ENCODE data around the gene ANKH.

Gene ANKH

DNA sequence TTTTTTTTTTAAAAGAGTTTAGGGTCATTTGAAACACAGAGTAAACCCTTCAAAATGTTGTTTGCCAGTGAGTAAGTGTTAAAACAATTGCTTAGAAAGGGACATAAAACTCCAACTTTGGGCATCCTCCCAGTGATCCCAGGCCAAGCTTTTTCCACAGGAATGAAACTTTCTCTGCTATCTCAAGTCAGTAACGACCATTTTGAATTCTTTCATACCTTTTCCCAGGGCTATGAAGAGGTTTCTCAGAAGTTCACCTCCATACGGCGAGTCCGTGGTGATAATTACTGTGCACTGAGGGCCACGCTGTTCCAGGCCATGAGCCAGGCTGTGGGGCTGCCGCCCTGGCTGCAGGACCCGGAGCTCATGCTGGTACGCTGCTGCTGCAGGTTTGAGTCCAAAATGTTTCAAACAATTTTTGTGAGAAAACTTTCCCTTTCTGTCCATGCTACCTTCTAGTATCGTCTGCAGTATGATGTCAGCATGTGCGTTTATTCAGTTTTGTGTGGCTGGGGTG is 190.3 kb downstream of the ANKH start:
- TF ChIP-seq ZBTB7A (IDR thresholded peaks at IDR 0.05; ENCODE audit: low read depth), result no peak
- TF ChIP-seq TAF1 (IDR thresholded peaks at IDR 0.05; ENCODE audit: low read depth), result no peak
- TF ChIP-seq YY1 (IDR thresholded peaks at IDR 0.05; ENCODE audit: low read depth), result no peak
- TF ChIP-seq, protein P1, sequence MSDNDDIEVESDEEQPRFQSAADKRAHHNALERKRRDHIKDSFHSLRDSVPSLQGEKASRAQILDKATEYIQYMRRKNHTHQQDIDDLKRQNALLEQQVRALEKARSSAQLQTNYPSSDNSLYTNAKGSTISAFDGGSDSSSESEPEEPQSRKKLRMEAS (IDR thresholded peaks at IDR 0.05), result no peak
- TF ChIP-seq TCF12 (IDR thresholded peaks at IDR 0.05; ENCODE audit: low read depth), result no peak

DNA sequence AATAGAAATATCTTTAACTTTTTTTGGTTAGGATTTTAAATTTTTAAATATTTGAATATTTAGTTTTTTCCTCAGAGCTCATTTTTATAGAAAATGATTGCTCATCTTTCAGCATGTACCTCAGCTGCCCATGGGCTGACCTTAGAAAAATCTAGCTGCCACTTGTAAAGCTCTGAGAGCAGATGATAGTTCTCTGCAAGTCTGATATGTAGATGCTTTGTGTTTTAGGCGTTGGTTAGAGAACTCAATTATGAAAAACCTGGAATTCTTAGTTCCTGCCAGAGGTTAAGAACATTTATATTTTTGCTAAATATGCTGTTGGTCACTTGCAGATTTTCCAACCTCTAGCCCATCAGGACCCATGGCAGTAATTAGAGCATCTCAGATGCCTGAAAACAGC is 192.0 kb downstream of the ANKH start:
- no peak for TF ChIP-seq CREB1 (IDR thresholded peaks at IDR 0.05; ENCODE audit: low read depth)
- TF ChIP-seq, protein P1 (IDR thresholded peaks at IDR 0.05), result no peak

DNA sequence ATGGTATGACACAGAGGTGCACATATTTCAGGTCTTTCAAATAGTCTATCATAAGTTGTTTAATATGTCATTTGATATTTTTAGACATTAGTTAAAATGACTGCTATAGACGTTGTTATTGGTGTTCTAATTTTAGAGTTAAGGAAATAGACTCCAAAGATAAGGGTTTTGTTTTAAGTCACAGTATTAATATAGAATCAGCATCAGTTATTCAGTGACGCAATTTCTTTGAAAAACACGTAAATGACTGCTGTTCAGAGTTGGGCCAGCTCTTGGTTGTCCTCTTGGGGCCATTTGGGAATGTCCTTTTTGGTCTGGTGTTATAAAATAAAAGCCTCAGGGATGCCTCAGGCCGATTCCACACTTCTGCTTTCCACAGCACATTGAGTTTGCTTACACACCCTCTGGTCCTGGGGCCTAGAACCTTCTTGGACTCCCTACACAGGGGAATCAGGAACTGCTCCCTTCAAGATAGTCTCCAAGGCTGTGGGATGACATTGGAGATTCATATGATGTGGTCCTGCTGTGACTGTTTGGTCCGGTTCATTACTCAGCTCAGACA is 192.7 kb downstream of the ANKH start:
- TF ChIP-seq TEAD4 (IDR thresholded peaks at IDR 0.05), result no peak
- no peak for TF ChIP-seq CEBPB (IDR thresholded peaks at IDR 0.05)
- TF ChIP-seq, protein P2, sequence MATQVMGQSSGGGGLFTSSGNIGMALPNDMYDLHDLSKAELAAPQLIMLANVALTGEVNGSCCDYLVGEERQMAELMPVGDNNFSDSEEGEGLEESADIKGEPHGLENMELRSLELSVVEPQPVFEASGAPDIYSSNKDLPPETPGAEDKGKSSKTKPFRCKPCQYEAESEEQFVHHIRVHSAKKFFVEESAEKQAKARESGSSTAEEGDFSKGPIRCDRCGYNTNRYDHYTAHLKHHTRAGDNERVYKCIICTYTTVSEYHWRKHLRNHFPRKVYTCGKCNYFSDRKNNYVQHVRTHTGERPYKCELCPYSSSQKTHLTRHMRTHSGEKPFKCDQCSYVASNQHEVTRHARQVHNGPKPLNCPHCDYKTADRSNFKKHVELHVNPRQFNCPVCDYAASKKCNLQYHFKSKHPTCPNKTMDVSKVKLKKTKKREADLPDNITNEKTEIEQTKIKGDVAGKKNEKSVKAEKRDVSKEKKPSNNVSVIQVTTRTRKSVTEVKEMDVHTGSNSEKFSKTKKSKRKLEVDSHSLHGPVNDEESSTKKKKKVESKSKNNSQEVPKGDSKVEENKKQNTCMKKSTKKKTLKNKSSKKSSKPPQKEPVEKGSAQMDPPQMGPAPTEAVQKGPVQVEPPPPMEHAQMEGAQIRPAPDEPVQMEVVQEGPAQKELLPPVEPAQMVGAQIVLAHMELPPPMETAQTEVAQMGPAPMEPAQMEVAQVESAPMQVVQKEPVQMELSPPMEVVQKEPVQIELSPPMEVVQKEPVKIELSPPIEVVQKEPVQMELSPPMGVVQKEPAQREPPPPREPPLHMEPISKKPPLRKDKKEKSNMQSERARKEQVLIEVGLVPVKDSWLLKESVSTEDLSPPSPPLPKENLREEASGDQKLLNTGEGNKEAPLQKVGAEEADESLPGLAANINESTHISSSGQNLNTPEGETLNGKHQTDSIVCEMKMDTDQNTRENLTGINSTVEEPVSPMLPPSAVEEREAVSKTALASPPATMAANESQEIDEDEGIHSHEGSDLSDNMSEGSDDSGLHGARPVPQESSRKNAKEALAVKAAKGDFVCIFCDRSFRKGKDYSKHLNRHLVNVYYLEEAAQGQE (IDR thresholded peaks at IDR 0.05; ENCODE audit: low read depth), result no peak
- TF ChIP-seq, protein P3, sequence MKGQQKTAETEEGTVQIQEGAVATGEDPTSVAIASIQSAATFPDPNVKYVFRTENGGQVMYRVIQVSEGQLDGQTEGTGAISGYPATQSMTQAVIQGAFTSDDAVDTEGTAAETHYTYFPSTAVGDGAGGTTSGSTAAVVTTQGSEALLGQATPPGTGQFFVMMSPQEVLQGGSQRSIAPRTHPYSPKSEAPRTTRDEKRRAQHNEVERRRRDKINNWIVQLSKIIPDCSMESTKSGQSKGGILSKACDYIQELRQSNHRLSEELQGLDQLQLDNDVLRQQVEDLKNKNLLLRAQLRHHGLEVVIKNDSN (IDR thresholded peaks at IDR 0.05), result no peak
- TF ChIP-seq TAF1 (IDR thresholded peaks at IDR 0.05; ENCODE audit: low read depth), result no peak
- TF ChIP-seq, protein P1 (IDR thresholded peaks at IDR 0.05), result no peak
- TF ChIP-seq EP300 (IDR thresholded peaks at IDR 0.05; ENCODE audit: borderline replicate concordance), result no peak
- no peak for TF ChIP-seq NFIC (IDR thresholded peaks at IDR 0.05)
- TF ChIP-seq YY1 (IDR thresholded peaks at IDR 0.05; ENCODE audit: low read depth), result no peak
- TF ChIP-seq RAD21 (IDR thresholded peaks at IDR 0.05; ENCODE audit: low read depth), result no peak
- TF ChIP-seq TCF12 (IDR thresholded peaks at IDR 0.05; ENCODE audit: low read depth), result no peak
- no peak for TF ChIP-seq ZBTB7A (IDR thresholded peaks at IDR 0.05; ENCODE audit: low read depth)
- no peak for TF ChIP-seq EGR1 (IDR thresholded peaks at IDR 0.05)
- TF ChIP-seq CREB1 (IDR thresholded peaks at IDR 0.05; ENCODE audit: low read depth), result no peak
- TF ChIP-seq FOXM1 (IDR thresholded peaks at IDR 0.05; ENCODE audit: borderline replicate concordance, low read depth), result no peak

DNA sequence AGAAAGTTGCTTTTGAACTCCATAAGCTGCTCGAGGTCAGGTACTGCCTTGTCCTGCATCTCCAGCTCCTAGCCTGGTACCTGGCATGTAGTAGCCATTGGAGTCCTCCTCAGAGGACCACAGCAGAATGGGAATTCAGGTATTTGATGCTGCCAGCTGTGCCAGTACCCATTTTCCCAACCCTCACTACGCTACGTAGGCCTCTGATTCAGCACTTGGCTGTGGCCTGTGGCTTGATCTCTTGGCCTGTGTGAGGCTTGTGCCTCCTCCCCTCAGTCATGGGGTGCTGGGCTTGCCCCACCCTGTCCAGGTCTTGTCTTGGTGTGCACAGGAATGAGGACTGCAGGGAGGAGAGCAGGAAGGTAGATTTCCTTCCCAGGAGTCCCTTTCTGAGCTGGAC is 195.3 kb downstream of the ANKH start:
- TF ChIP-seq EGR1 (IDR thresholded peaks at IDR 0.05), result no peak
- TF ChIP-seq, protein P1 (IDR thresholded peaks at IDR 0.05), result no peak
- TF ChIP-seq, protein P3 (IDR thresholded peaks at IDR 0.05), result no peak
- TF ChIP-seq EP300 (IDR thresholded peaks at IDR 0.05; ENCODE audit: borderline replicate concordance), result no peak
- no peak for TF ChIP-seq YY1 (IDR thresholded peaks at IDR 0.05; ENCODE audit: low read depth)
- TF ChIP-seq FOXM1 (IDR thresholded peaks at IDR 0.05; ENCODE audit: borderline replicate concordance, low read depth), result no peak
- TF ChIP-seq NFIC (IDR thresholded peaks at IDR 0.05), result no peak

DNA sequence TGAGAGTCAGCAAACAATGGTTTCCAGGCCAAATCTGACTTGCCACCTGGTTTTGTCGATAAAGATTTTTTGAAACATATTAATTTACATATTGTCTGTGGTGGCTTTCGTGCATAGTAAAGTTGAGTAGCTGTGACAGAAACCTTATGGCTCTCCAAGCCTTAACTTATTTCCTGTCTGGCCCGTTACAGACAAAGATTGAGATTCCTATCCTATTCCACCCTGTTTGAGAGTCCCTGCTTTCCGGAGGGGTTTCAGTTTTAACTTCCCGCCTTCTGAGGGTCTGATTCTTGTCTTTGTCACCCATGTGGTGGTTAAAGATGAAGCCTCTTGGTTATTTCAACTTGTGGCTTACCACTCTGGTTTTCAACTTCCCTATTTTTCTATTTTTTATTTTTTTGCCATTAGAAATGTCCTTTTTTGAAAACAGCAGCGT is 195.7 kb downstream of the ANKH start:
- TF ChIP-seq TEAD4 (IDR thresholded peaks at IDR 0.05) (no peak), EP300 (IDR thresholded peaks at IDR 0.05; ENCODE audit: borderline replicate concordance) (no peak), TAF1 (IDR thresholded peaks at IDR 0.05; ENCODE audit: low read depth) (no peak), YY1 (IDR thresholded peaks at IDR 0.05; ENCODE audit: low read depth) (no peak), NFIC (IDR thresholded peaks at IDR 0.05) (no peak), RAD21 (IDR thresholded peaks at IDR 0.05; ENCODE audit: low read depth) (no peak)
- TF ChIP-seq, protein P3 (IDR thresholded peaks at IDR 0.05), result no peak
- TF ChIP-seq, protein P1 (IDR thresholded peaks at IDR 0.05), result no peak

DNA sequence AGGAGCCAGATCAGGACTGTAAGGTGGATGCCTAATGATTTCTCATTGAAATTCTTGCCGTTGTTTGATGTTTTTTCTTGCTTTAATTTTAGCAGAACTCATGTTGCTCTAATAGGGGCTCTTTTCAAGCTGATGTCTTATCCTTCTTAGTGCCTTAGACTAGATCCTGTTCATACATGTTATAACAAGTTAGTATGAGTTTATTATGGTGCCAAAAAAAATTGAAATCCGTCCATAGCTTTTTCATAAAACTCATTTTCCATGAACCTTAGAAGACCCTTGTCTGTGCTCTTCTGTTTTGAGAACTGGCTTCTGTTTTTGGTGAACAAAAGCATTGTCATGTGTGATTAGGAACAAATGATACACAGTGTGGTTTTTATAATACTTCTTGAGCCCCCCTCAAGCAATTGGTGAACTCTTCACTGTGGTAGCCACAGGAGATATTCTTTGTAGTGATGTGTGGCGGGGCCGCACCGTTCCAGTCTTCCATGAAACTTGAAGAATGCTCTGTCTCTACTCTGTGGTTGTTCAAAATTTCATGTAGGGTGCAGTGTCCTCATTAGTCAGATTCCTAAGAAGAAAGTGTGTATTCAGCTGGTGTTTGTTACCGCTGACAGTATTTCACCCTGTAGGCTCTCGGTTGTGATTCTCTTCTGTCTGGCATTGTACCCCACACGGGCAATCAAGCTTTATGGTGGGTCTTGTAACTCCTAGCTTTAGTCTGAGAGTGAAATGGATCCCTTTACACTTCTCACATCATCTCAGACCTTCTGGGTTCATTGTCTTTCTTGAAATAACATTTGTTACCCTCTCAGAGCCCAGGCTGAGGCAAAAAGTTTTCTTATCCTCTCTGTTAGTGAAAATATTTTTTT is 196.4 kb downstream of the ANKH start:
- no peak for TF ChIP-seq FOXM1 (IDR thresholded peaks at IDR 0.05; ENCODE audit: borderline replicate concordance, low read depth)
- TF ChIP-seq CEBPB (IDR thresholded peaks at IDR 0.05), result no peak
- no peak for TF ChIP-seq TCF12 (IDR thresholded peaks at IDR 0.05; ENCODE audit: low read depth)
- TF ChIP-seq, protein P2 (IDR thresholded peaks at IDR 0.05; ENCODE audit: low read depth), result no peak
- TF ChIP-seq, protein P1 (IDR thresholded peaks at IDR 0.05), result no peak
- no peak for TF ChIP-seq RAD21 (IDR thresholded peaks at IDR 0.05; ENCODE audit: low read depth)
- TF ChIP-seq ZBTB7A (IDR thresholded peaks at IDR 0.05; ENCODE audit: low read depth), result no peak
- no peak for TF ChIP-seq EP300 (IDR thresholded peaks at IDR 0.05; ENCODE audit: borderline replicate concordance)
- TF ChIP-seq, protein P3 (IDR thresholded peaks at IDR 0.05), result no peak
- no peak for TF ChIP-seq YY1 (IDR thresholded peaks at IDR 0.05; ENCODE audit: low read depth)
- no peak for TF ChIP-seq TAF1 (IDR thresholded peaks at IDR 0.05; ENCODE audit: low read depth)
- TF ChIP-seq CREB1 (IDR thresholded peaks at IDR 0.05; ENCODE audit: low read depth), result no peak
- TF ChIP-seq EGR1 (IDR thresholded peaks at IDR 0.05), result no peak

Measured in Ishikawa (cell line).